Panc1 (cell line): ENCODE results near the gene C12orf54. TPM values are rescaled to one million over a fixed set of nuclear protein-coding genes. Genes with fewer than 3 reads are reported as not detected.
"Not testable (repeated sequence)": the region's sequence is repeated elsewhere in the genome, so short reads cannot be mapped to it uniquely, and the experiment has no call there.

ENCODE experiments used
- ATAC-seq: fragments of 200-7000 bp; cut with Tn5 transposase; 2 replicates; pipeline ENCODE4 v1.9.1; 2020; ENCODE audit warnings: mild to moderate bottlenecking, moderate library complexity
- Bru-seq: library from RNA; stranded (reverse); fragments of 400-500 nt; gene quantifications from one replicate; lab custom pipeline; 2021; lab: Mats Ljungman, UMichigan
- BruChase-seq, 2 experiments: library from RNA; stranded (reverse); fragments of 400-500 nt; gene quantifications; one replicate each; lab custom pipeline; 2021; lab: Mats Ljungman, UMichigan
- BruUV-seq: library from RNA; stranded (reverse); fragments of 400-500 nt; replicated peaks from 2 replicates; lab custom pipeline; 2021; lab: Mats Ljungman, UMichigan
- CTCF ChIA-PET: fragments of 300-600 bp; sonication (Branson Sonifier 250); formaldehyde crosslinking; loops from one replicate; lab custom pipeline; 2022; ENCODE audit warnings: antibody characterized with exemption; lab: Charles Lee
- POLR2A ChIA-PET: fragments of 300-600 bp; sonication (Branson Sonifier 250); formaldehyde crosslinking; loops from one replicate; lab custom pipeline; 2022; ENCODE audit warnings: antibody characterized with exemption; lab: Charles Lee
- DNase-seq: peaks from one replicate; pipeline ENCODE4 v3.0.0-alpha.2; 2010; ENCODE audit warnings: low read depth, low spot score
- H3K27ac ChIP-seq: 2 replicates; pipeline ENCODE4 v1.5.1; 2011; ENCODE audit warnings: mild to moderate bottlenecking, low read length, inconsistent platforms
- H3K27me3 ChIP-seq: fragments of 200-500 bp; sonication (Bioruptor generic); 2 replicates; pipeline ENCODE4 v1.6.0; 2014; ENCODE audit warnings: low read length, inconsistent platforms; ENCODE audit not compliant: control insufficient read depth, insufficient read depth
- H3K36me3 ChIP-seq: fragments of 200-500 bp; sonication (Bioruptor generic); 2 replicates; pipeline ENCODE4 v1.5.1; 2014; ENCODE audit warnings: inconsistent platforms, mild to moderate bottlenecking, low read length, moderate library complexity; ENCODE audit not compliant: control insufficient read depth, insufficient read depth
- H3K4me1 ChIP-seq: 2 replicates; pipeline ENCODE4 v1.5.1; 2011; ENCODE audit warnings: inconsistent platforms, mild to moderate bottlenecking, low read length, moderate library complexity; ENCODE audit not compliant: control insufficient read depth, insufficient read depth
- H3K4me3 ChIP-seq, 2 experiments: 2 replicates each; pipeline ENCODE4 v1.5.1; 2011 to 2012; ENCODE audit warnings: low read depth in 2 of 2, low read length in 2 of 2, mild to moderate bottlenecking in 2 of 2, inconsistent platforms in 1 of 2, moderate library complexity in 1 of 2
- H3K9me3 ChIP-seq: fragments of 200-500 bp; sonication (Bioruptor generic); 2 replicates; pipeline ENCODE4 v1.5.1; 2014; ENCODE audit warnings: low read depth, mild to moderate bottlenecking, inconsistent platforms, low read length, moderate library complexity; ENCODE audit not compliant: control insufficient read depth, insufficient read depth
- POLR2AphosphoS5 ChIP-seq: IDR thresholded peaks from 2 replicates; pipeline ENCODE4 v1.6.1; 2012; ENCODE audit warnings: mild to moderate bottlenecking, low read depth, low read length, moderate library complexity
- SIN3A ChIP-seq: IDR thresholded peaks from 2 replicates; pipeline ENCODE4 v1.6.1; 2012; ENCODE audit warnings: low read depth, mild to moderate bottlenecking, low read length, moderate library complexity, borderline replicate concordance; ENCODE audit not compliant: insufficient read depth
- TCF7L2 ChIP-seq: IDR thresholded peaks from 2 replicates; pipeline ENCODE4 v1.6.1; 2011; ENCODE audit warnings: mild to moderate bottlenecking, low read depth, low read length, inconsistent platforms
- in situ Hi-C: cut with HindIII; loops from 2 replicates; pipeline ENCODE4 v1.10.0; 2016; ENCODE audit warnings: low sequenced_read_pairs, low pct_unique_long_range_greater_than_20kb
- intact Hi-C: fragments of 100-400 bp; cut with micrococcal nuclease; formaldehyde crosslinking; loops from one replicate; pipeline ENCODE4 v1.10.0; 2022; ENCODE audit not compliant: unreplicated experiment
- long read RNA-seq: library from polyadenylated mRNA; unstranded; transcript quantifications from one replicate; pipeline ENCODE4 v2.0.0, GENCODE V29; 2021; ENCODE audit not compliant: unreplicated experiment
- polyA plus RNA-seq: library from polyadenylated mRNA; unstranded; fragments of >200 nt; gene quantifications from one replicate; pipeline ENCODE4 v1.2.1, GENCODE V29; 2012; ENCODE audit warnings: missing spikeins; ENCODE audit not compliant: insufficient read length
- total RNA-seq: library from RNA; stranded (reverse); gene quantifications from one replicate; pipeline ENCODE4 v1.2.1, GENCODE V29; 2021; ENCODE audit not compliant: unreplicated experiment
- TF ChIP-seq, protein P1 (sequence below): fragments of 450-650 bp; IDR thresholded peaks from 2 replicates; pipeline ENCODE4 v1.5.1; 2017; ENCODE audit warnings: mild to moderate bottlenecking
- TF ChIP-seq, protein P2 (sequence below), 2 experiments: IDR thresholded peaks; 2 replicates each; pipeline ENCODE4 v1.6.1; 2011 to 2012; ENCODE audit warnings: low read depth in 2 of 2, control low read depth in 1 of 2, low read length in 1 of 2, mild to moderate bottlenecking in 1 of 2, moderate library complexity in 1 of 2; ENCODE audit not compliant: insufficient read depth in 1 of 2

C12orf54 gene
- not detected for total RNA-seq
- 0.34 TPM for polyA plus RNA-seq
- Bru-seq, nascent RNA, result not detected
- not detected for BruChase-seq, experiment 1, labeled RNA remaining after a 2-hour chase
- not detected for BruChase-seq, experiment 2, labeled RNA remaining after a 6-hour chase
- long read RNA-seq, result 0 reads

DNA sequence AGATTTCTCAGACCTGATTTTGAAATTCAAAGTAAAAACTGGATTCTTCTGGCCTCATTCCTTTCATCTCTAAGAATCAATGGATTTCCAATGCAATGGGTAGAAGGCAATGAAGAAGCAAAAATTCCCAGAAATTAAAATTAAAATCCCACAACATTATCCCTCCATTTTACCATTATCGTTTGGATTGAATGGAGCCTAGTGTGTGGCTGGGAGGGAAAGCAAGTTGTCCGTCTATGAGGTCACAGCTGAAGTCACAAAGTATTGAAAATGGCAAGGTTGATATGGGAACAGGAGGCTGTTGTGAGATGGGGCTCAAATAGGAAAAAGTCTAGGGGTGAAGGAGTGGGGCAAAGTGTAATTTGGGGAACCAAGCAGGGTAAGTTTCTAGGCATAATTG lies at the start of gene C12orf54:
C12orf54 (plus strand) TSS at position 301 of the 400 bp plus-strand sequence. CDS start 799 bp downstream, outside the sequence.
- in situ Hi-C loops (no loop called here), intact Hi-C loops (no loop called here)
- ChIA-PET CTCF (no interaction called here), POLR2A (no interaction called here)
- Histone ChIP-seq H3K27me3 (peaks cover 16% of the 10 kb centered on the region), H3K4me1 (no peaks in the 10 kb centered on the region), H3K27ac (no peak within 1 kb of the TSS), H3K4me3 (no peak within 1 kb of the TSS), H3K36me3 (no peaks in the 10 kb centered on the region), H3K9me3 (no peaks in the 10 kb centered on the region)
- no TSS peak for BruUV-seq
- TF ChIP-seq SIN3A, result no peak
- TF ChIP-seq, protein P1, sequence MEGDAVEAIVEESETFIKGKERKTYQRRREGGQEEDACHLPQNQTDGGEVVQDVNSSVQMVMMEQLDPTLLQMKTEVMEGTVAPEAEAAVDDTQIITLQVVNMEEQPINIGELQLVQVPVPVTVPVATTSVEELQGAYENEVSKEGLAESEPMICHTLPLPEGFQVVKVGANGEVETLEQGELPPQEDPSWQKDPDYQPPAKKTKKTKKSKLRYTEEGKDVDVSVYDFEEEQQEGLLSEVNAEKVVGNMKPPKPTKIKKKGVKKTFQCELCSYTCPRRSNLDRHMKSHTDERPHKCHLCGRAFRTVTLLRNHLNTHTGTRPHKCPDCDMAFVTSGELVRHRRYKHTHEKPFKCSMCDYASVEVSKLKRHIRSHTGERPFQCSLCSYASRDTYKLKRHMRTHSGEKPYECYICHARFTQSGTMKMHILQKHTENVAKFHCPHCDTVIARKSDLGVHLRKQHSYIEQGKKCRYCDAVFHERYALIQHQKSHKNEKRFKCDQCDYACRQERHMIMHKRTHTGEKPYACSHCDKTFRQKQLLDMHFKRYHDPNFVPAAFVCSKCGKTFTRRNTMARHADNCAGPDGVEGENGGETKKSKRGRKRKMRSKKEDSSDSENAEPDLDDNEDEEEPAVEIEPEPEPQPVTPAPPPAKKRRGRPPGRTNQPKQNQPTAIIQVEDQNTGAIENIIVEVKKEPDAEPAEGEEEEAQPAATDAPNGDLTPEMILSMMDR, result no peak
- no peak for TF ChIP-seq TCF7L2
- no peak for TF ChIP-seq POLR2AphosphoS5
- TF ChIP-seq, protein P2, sequence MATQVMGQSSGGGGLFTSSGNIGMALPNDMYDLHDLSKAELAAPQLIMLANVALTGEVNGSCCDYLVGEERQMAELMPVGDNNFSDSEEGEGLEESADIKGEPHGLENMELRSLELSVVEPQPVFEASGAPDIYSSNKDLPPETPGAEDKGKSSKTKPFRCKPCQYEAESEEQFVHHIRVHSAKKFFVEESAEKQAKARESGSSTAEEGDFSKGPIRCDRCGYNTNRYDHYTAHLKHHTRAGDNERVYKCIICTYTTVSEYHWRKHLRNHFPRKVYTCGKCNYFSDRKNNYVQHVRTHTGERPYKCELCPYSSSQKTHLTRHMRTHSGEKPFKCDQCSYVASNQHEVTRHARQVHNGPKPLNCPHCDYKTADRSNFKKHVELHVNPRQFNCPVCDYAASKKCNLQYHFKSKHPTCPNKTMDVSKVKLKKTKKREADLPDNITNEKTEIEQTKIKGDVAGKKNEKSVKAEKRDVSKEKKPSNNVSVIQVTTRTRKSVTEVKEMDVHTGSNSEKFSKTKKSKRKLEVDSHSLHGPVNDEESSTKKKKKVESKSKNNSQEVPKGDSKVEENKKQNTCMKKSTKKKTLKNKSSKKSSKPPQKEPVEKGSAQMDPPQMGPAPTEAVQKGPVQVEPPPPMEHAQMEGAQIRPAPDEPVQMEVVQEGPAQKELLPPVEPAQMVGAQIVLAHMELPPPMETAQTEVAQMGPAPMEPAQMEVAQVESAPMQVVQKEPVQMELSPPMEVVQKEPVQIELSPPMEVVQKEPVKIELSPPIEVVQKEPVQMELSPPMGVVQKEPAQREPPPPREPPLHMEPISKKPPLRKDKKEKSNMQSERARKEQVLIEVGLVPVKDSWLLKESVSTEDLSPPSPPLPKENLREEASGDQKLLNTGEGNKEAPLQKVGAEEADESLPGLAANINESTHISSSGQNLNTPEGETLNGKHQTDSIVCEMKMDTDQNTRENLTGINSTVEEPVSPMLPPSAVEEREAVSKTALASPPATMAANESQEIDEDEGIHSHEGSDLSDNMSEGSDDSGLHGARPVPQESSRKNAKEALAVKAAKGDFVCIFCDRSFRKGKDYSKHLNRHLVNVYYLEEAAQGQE (IDR thresholded peaks at IDR 0.05; ENCODE audit: insufficient read depth in 1 of 2, low read depth in 2 of 2, low read length in 1 of 2), result no peak
- no peak for DNase-seq
- ATAC-seq, result no peak

DNA sequence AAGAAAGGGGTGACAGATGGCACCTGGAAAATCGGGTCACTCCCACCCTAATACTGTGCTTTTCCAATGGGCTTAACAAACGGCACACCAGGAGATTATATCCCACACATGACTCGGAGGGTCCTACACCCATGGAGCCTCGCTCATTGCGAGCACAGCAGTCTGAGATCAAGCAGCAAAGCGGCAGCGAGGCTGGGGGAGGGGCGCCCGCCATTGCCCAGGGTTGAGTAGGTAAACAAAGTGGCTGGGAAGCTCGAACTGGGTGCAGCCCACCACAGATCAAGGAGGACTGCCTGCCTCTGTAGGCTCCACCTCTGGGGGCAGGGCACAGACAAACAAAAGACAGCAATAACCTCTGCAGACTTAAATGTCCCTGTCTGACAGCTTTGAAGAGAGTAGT lies 48.3 kb upstream of the C12orf54 start:
- ATAC-seq, intact Hi-C loops, H3K9me3 ChIP-seq, in situ Hi-C loops, CTCF ChIA-PET, H3K36me3 ChIP-seq, DNase-seq, H3K4me3 ChIP-seq, H3K4me1 ChIP-seq, BruUV-seq, H3K27ac ChIP-seq, POLR2A ChIA-PET, H3K27me3 ChIP-seq: not testable (repeated sequence)

DNA sequence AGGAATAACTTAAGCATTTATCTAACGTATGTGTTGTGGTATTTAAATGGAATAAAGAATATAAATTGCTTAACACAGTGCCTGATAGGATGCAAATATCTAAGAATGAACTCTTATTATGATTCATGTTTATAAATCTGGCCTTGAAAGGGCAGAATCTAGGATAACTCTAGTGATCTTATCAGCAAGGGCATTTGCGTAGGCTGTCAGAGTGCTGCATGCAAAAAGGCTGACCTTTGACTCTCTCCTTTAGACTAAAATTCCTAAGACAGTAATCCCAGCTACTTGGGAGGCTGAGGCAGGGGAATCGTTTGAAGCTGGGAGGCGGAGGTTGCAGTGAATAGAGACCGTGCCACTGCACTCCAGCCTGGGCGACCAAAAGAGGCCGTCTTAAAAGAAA lies 41.2 kb upstream of the C12orf54 start:
- in situ Hi-C loops (no loop called here), intact Hi-C loops (no loop called here)
- H3K27ac ChIP-seq, result no peak overlapping the region
- no peak for ATAC-seq
- POLR2A ChIA-PET, result no interaction called here
- H3K4me1 ChIP-seq, result no peaks in the 10 kb centered on the region
- no peak overlapping the region for H3K4me3 ChIP-seq
- no peaks in the 10 kb centered on the region for H3K9me3 ChIP-seq
- peaks cover 4% of the 10 kb centered on the region for H3K27me3 ChIP-seq
- CTCF ChIA-PET, result no interaction called here
- no peaks in the 10 kb centered on the region for H3K36me3 ChIP-seq
- no peak for DNase-seq
- TF ChIP-seq, protein P1, result no peak
- TF ChIP-seq TCF7L2 (no peak), POLR2AphosphoS5 (no peak), SIN3A (no peak)
- TF ChIP-seq, protein P2 (IDR thresholded peaks at IDR 0.05; ENCODE audit: insufficient read depth in 1 of 2, low read depth in 2 of 2, low read length in 1 of 2), result no peak
- no TSS peak for BruUV-seq
